GM19397 (cell line): ENCODE data around the gene LRP5.

Experiments
- ATAC-seq: cut with Tn5 transposase; IDR thresholded peaks from one replicate; pipeline ENCODE4 v1.9.1; 2021; ENCODE audit warnings: mild to moderate bottlenecking, moderate library complexity; ENCODE audit not compliant: unreplicated experiment

The LRP5 gene

DNA sequence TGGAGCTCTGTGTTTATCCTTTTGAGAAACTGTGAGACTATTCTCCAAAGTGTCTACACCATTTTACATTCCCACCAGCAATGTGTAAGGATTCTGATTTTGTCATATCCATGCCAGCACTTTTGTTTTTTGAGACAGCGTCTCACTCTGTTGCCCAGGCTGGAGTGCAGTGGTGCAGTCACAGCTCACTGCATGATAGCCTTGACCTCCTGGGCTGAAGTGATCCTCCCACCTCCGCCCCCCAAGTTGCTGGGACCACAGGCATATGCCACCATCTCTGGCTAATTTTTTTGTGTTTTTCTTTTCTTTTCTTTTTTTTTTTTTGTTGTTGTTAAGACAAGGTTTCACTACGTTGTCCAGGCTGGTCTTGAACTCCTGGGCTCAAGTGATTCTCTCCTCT, 183.5 kb downstream of the LRP5 start:
- no peak for ATAC-seq

DNA sequence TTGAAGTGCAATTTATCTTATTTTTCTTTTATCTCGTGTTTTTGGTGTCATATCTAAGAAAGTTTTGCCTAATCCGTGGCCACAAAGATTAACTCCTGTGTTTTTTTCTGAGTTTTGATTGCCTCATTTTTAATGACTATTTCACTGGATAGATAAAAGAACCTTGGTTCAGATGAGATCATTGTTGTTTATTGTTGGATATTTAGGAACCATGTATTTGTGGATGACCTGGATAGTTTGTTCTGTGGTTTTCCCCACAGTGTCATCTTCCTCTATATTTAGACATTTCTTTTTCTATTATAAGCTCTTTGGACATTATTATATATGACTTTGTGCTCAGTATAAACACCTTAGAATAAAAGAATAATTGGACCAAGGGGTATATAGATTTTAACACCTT, 185.4 kb downstream of the LRP5 start:
- no peak for ATAC-seq

DNA sequence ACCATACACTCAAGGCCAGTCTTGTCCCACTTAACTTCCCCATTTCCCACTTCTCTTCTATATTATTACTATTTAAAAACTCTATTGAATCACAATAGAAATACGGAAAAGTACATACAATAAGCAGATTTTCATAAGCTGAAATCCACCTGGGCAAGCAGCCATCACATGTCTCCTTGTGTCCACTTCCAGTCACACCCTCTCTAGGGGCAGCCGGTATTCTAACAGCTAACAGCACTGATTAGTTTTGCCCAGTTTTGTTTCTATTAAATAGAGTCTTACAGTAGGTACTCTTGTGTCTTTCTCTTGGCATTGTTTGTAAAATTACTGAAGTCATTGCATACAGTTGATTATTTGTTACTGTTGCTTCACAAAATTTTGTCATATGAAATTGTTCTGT, 185.9 kb downstream of the LRP5 start:
- no peak for ATAC-seq
